ENCODE results near the gene CXCL12.

CXCL12 gene

DNA sequence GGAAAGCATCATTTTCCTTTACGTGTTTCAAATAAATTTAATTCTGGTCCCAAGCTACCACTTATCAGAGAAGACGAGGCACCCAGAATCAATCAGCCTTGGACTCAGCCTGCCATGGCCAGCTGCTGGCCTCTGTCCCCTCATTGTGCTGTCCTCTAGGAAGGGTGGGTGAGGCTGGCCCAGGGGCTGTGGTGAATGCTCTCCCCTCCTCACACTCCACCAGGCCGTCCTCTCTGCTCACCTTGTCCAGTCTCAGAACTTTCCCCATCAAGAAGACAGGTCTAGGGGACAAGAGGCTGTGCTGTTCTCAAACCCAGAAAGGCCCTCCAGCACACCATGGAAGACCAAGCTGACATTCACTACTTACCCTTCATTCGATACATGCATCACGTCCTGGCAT is 36.4 kb downstream of the CXCL12 start:
- no peak overlapping the region for H3K4me3 ChIP-seq (ENCODE audit: low read depth, low read length)
- H3K79me2 ChIP-seq (ENCODE audit: control insufficient read depth, insufficient read depth, low read length, unreplicated experiment): no peaks in the 10 kb centered on the region
- no peak overlapping the region for H2AFZ ChIP-seq (ENCODE audit: low read length, unreplicated experiment)
- H3K27me3 ChIP-seq (ENCODE audit: insufficient read depth, low read length): peaks cover 19% of the 10 kb centered on the region
- no peaks in the 10 kb centered on the region for H3K36me3 ChIP-seq (ENCODE audit: insufficient read depth, low read length)
- H3K27ac ChIP-seq (ENCODE audit: low read depth, low read length): no peak overlapping the region
- no peaks in the 10 kb centered on the region for H3K4me1 ChIP-seq (ENCODE audit: control insufficient read depth, insufficient read depth, low read length, unreplicated experiment)

DNA sequence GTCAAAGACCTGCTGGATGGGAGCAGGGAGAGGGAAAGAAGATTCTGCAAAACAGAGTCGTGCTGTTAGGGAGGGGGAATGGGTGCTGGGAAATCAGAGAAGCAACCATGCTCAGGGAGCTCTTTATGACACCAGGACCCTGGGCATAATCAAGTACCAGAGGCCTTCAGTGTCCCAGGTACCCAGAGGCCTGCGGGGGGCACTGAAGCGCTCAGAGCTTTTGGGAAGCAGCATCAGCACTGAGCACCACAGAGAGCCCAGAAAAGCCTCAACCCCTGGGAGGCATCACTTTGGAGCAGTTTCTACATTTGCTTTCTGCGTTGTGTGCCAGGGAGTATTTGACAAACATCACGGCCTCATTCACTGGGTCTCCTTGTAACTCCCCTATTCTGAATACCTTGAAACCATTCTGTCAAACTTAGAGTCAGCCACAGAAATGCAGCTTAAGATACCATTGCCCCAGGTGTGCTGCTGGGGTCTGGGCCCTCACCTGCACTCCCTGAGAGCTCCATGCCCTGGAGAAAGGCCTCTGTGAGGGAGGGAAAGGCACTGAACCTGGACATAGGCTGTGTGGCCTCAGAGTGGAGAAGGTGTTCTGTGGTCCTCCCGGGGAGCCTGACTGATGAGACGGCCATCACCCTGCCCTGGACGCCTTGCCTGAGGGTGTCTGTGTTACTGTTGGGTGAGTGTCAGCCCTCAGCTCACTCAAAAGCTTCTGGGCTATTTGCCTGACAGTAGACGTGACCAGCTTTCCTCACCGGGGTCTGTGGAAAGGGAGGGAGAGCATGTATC is 37.1 kb downstream of the CXCL12 start:
- Histone ChIP-seq H3K4me1 (ENCODE audit: control insufficient read depth, insufficient read depth, low read length, unreplicated experiment) (no peaks in the 10 kb centered on the region), H3K4me3 (ENCODE audit: low read depth, low read length) (no peak overlapping the region), H3K79me2 (ENCODE audit: control insufficient read depth, insufficient read depth, low read length, unreplicated experiment) (no peaks in the 10 kb centered on the region), H3K27me3 (ENCODE audit: insufficient read depth, low read length) (peaks cover 26% of the 10 kb centered on the region), H2AFZ (ENCODE audit: low read length, unreplicated experiment) (no peak overlapping the region), H3K36me3 (ENCODE audit: insufficient read depth, low read length) (no peaks in the 10 kb centered on the region), H3K27ac (ENCODE audit: low read depth, low read length) (no peak overlapping the region)

DNA sequence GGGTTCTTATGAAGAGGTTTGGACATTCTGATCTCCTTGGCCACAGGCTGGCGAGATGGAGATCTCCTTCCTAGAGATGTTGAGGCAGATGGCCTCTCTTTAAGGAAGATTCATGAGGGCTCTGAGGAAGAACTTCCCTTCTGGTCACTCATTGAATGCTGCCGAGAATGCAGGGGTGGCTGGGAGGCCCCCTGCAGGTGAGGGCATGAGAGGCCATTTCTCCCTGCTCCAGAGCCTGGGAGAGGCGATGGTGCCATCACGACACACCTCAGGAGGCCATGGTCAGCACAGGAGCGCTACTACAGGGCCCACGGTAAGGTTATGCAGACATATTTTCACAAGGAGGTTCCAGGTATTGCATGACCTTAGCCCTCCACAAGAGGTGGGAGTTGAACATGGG is 40.2 kb downstream of the CXCL12 start:
- Histone ChIP-seq H3K4me1 (ENCODE audit: control insufficient read depth, insufficient read depth, low read length, unreplicated experiment) (no peaks in the 10 kb centered on the region), H3K27me3 (ENCODE audit: insufficient read depth, low read length) (peaks cover 48% of the 10 kb centered on the region), H3K27ac (ENCODE audit: low read depth, low read length) (no peak overlapping the region), H3K4me3 (ENCODE audit: low read depth, low read length) (no peak overlapping the region), H3K79me2 (ENCODE audit: control insufficient read depth, insufficient read depth, low read length, unreplicated experiment) (no peaks in the 10 kb centered on the region), H2AFZ (ENCODE audit: low read length, unreplicated experiment) (no peak overlapping the region), H3K36me3 (ENCODE audit: insufficient read depth, low read length) (no peaks in the 10 kb centered on the region)

DNA sequence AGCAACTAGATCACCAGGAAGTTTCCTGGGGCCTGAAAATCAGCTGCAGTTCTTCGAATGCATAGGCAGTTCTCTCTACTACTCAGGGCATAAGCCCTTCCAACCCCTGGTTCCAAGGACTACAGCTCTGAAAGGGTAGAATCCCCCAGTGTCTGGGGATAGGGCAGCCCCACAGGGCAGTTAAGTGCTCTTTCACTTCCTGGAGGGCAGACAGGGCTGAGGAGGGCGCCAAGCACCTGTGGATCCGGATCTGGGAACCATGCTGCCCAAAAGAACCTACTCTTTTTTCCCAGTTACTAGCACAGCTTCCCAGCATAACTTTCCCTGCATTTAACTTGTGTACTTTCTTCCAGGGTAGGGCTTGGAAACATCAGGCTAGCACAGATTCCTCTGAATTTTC is 41.1 kb downstream of the CXCL12 start:
- H3K27ac ChIP-seq (ENCODE audit: low read depth, low read length): no peak overlapping the region
- no peaks in the 10 kb centered on the region for H3K4me1 ChIP-seq (ENCODE audit: control insufficient read depth, insufficient read depth, low read length, unreplicated experiment)
- peaks cover 48% of the 10 kb centered on the region for H3K27me3 ChIP-seq (ENCODE audit: insufficient read depth, low read length)
- no peak overlapping the region for H3K4me3 ChIP-seq (ENCODE audit: low read depth, low read length)
- H2AFZ ChIP-seq (ENCODE audit: low read length, unreplicated experiment): no peak overlapping the region
- no peaks in the 10 kb centered on the region for H3K36me3 ChIP-seq (ENCODE audit: insufficient read depth, low read length)
- no peaks in the 10 kb centered on the region for H3K79me2 ChIP-seq (ENCODE audit: control insufficient read depth, insufficient read depth, low read length, unreplicated experiment)

DNA sequence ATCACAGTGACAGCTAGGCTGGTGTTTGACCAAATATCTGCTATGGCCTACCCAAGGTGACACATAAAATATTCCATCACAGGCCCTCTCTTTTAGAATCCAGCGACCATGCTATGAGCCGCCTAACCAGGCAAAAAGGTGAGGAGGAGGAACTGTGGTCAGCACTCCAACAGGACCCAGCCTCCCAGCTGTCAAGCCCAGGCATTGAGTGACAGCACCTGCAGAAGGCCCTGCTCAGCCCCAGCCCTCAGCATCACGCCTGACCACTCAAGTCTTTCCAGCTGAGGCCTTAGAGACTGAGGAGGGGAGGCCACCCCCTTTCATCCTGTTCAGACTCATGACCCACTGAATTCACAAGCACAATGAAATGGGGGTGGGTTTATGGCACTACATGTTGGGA is 43.0 kb downstream of the CXCL12 start:
- Histone ChIP-seq H3K36me3 (ENCODE audit: insufficient read depth, low read length) (no peaks in the 10 kb centered on the region), H3K27ac (ENCODE audit: low read depth, low read length) (no peak overlapping the region), H2AFZ (ENCODE audit: low read length, unreplicated experiment) (no peak overlapping the region), H3K4me3 (ENCODE audit: low read depth, low read length) (no peak overlapping the region), H3K27me3 (ENCODE audit: insufficient read depth, low read length) (peaks cover 48% of the 10 kb centered on the region), H3K79me2 (ENCODE audit: control insufficient read depth, insufficient read depth, low read length, unreplicated experiment) (no peaks in the 10 kb centered on the region), H3K4me1 (ENCODE audit: control insufficient read depth, insufficient read depth, low read length, unreplicated experiment) (no peaks in the 10 kb centered on the region)

DNA sequence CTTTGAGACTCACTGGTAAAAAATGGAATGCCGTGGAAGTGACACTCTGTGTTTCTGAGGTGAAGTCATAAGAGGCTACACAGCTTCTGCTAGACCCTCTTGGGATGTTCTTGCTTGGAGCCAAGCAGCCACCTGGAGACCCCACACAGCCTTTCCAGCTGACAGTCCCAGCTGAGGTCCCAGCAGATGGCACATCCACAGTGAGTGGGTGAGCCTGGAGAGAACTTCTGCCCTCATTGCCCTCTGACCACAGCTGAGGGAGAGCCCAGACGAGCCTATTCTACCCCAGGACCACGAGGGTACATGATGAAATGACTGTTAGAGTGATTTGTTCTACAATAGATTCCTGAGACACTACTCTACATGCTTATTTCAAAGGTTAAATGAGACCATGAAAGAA is 44.3 kb downstream of the CXCL12 start:
- Histone ChIP-seq H3K79me2 (ENCODE audit: control insufficient read depth, insufficient read depth, low read length, unreplicated experiment) (no peaks in the 10 kb centered on the region), H3K4me1 (ENCODE audit: control insufficient read depth, insufficient read depth, low read length, unreplicated experiment) (no peaks in the 10 kb centered on the region), H3K36me3 (ENCODE audit: insufficient read depth, low read length) (no peaks in the 10 kb centered on the region), H3K27me3 (ENCODE audit: insufficient read depth, low read length) (peaks cover 48% of the 10 kb centered on the region), H3K27ac (ENCODE audit: low read depth, low read length) (no peak overlapping the region), H3K4me3 (ENCODE audit: low read depth, low read length) (no peak overlapping the region), H2AFZ (ENCODE audit: low read length, unreplicated experiment) (no peak overlapping the region)

DNA sequence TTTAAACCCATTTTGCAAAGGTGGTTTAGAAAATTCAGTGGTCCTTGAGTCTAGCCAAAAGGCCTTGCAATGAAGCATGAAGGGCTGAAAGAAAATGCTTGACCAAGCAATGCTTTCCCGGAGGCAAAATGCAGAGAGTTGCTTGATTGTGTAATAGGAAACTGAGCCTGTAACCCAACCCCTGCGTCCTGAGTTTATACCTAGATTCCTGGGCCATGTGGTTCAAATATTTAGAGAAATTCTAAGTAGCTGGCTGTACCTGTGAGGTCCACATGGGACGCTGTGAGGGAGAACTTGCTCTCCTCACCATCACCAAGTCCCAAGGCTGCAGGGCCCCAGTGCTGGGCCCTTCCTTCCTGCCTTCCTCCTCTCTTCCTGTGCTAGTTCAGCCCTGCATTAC is 45.7 kb downstream of the CXCL12 start:
- H3K27me3 ChIP-seq (ENCODE audit: insufficient read depth, low read length): peaks cover 36% of the 10 kb centered on the region
- H3K4me3 ChIP-seq (ENCODE audit: low read depth, low read length): no peak overlapping the region

DNA sequence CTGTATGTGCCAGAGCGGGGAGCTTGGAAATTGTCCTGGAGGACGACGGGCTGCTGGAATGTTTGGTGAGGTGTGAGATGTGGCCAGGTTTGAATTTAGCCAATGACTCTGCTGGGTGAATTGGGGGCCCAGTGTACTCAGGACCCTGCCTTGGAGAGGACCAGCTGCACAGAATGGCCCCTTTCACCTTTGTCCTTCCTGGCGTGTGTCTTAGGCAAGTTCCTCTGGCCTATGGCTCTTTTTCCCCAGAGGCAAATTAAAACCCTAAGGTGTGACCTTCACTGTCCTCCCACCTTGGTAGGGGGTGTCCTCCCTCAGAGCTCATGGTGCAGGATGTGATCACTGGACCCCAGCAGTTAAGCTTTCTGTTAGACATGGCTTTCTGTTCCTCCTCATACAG is 47.8 kb downstream of the CXCL12 start:
- Histone ChIP-seq H2AFZ (ENCODE audit: low read length, unreplicated experiment) (no peak overlapping the region), H3K4me3 (ENCODE audit: low read depth, low read length) (no peak overlapping the region)

More for the DNA sequence above, 45.7 kb downstream of the CXCL12 start:
- Histone ChIP-seq H3K4me1 (ENCODE audit: control insufficient read depth, insufficient read depth, low read length, unreplicated experiment) (peaks cover 12% of the 10 kb centered on the region), H3K36me3 (ENCODE audit: insufficient read depth, low read length) (no peaks in the 10 kb centered on the region), H2AFZ (ENCODE audit: low read length, unreplicated experiment) (no peak overlapping the region), H3K27ac (ENCODE audit: low read depth, low read length) (no peak overlapping the region), H3K79me2 (ENCODE audit: control insufficient read depth, insufficient read depth, low read length, unreplicated experiment) (no peaks in the 10 kb centered on the region)

DNA sequence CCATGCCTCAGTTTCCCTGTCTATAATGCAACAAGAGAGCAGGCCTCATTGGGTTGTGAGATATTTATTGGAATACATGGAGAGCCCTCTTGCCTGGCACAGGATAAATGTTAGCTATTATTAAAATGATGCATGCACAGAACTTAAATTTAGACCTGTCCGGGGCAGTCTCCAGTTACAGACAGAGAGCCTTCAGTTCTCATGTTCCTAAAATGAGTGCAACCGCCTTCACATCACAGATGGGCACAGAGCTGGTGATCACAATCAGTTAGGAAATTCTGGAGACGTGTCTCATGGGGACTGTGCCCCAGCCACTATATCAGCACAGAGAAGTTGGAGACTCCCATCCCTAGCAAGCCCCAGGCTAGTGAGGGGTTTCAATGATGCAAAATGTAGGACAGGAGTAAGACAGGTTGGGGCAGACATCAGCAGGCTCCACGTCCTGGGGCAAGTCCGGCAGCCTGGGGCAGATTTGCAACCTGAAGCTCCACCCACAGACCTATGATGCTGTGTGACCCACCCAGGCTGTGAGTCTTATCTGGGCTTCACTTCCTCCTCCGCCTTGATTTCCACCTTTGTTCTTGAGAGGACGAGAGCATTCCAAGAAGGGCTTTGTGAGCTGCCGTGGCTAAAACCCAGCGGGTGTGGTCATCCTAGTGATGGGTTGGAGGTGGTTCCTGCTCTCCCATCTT is 49.4 kb downstream of the CXCL12 start:
- Histone ChIP-seq H3K4me1 (ENCODE audit: control insufficient read depth, insufficient read depth, low read length, unreplicated experiment) (peaks cover 14% of the 10 kb centered on the region), H3K79me2 (ENCODE audit: control insufficient read depth, insufficient read depth, low read length, unreplicated experiment) (no peaks in the 10 kb centered on the region)

More for the DNA sequence above, 47.8 kb downstream of the CXCL12 start:
- peaks cover 15% of the 10 kb centered on the region for H3K27me3 ChIP-seq (ENCODE audit: insufficient read depth, low read length)
- no peak overlapping the region for H3K27ac ChIP-seq (ENCODE audit: low read depth, low read length)
- H3K79me2 ChIP-seq (ENCODE audit: control insufficient read depth, insufficient read depth, low read length, unreplicated experiment): no peaks in the 10 kb centered on the region
- no peaks in the 10 kb centered on the region for H3K36me3 ChIP-seq (ENCODE audit: insufficient read depth, low read length)
- H3K4me1 ChIP-seq (ENCODE audit: control insufficient read depth, insufficient read depth, low read length, unreplicated experiment): peaks cover 14% of the 10 kb centered on the region

DNA sequence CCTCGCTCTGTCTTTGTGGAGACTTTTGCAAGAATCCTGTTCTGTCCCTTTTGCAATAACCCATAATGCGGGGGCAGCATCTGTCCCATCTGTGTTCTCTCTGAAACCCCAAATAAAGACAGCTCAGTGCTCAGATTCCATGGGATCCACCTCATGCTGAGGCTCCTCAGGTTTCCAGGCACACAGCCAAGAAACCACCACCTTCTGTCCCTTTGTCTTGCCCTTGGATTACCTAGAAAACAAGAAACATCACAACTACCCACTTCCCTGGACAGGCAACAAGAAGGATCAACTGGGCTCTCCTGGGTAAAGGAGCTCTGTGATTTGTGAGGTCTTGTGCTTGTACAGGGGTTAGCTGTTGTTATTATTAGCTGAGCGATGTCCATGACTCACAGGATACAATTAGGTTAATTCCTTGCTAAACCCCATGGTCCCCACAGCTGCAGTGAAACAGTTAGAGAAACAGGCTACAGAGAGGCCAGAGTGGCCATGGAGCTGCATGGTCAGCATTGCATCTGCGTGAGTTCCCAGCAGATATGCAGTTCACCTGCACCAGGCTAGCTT is 50.2 kb downstream of the CXCL12 start:
- Histone ChIP-seq H3K79me2 (ENCODE audit: control insufficient read depth, insufficient read depth, low read length, unreplicated experiment) (no peaks in the 10 kb centered on the region), H3K4me3 (ENCODE audit: low read depth, low read length) (no peak overlapping the region), H3K36me3 (ENCODE audit: insufficient read depth, low read length) (no peaks in the 10 kb centered on the region), H3K27me3 (ENCODE audit: insufficient read depth, low read length) (peaks cover 6% of the 10 kb centered on the region), H2AFZ (ENCODE audit: low read length, unreplicated experiment) (no peak overlapping the region), H3K27ac (ENCODE audit: low read depth, low read length) (no peak overlapping the region), H3K4me1 (ENCODE audit: control insufficient read depth, insufficient read depth, low read length, unreplicated experiment) (peaks cover 14% of the 10 kb centered on the region)

More for the DNA sequence above, 49.4 kb downstream of the CXCL12 start:
- H3K36me3 ChIP-seq (ENCODE audit: insufficient read depth, low read length): no peaks in the 10 kb centered on the region
- H3K27ac ChIP-seq (ENCODE audit: low read depth, low read length): no peak overlapping the region
- peaks cover 10% of the 10 kb centered on the region; the same call in 1 of the 2 replicates for H3K27me3 ChIP-seq (ENCODE audit: insufficient read depth, low read length)
- no peak overlapping the region for H3K4me3 ChIP-seq (ENCODE audit: low read depth, low read length)
- H2AFZ ChIP-seq (ENCODE audit: low read length, unreplicated experiment): no peak overlapping the region

All from ACC112 (cell line).